Effector memory CD4-positive, alpha-beta T cell (primary cell): ENCODE measurements around the gene ZNF365.
"Not testable (repeated sequence)": the region's sequence is repeated elsewhere in the genome, so short reads cannot be mapped to it uniquely, and the experiment has no call there.

ENCODE experiments used
- DNase-seq, 3 donors: peaks; one replicate each; pipeline ENCODE4 v3.0.0-alpha.2; 2020
- H3K27ac ChIP-seq: 2 replicates; pipeline ENCODE4 v1.7.0; 2013; ENCODE audit warnings: mild to moderate bottlenecking, low read length, moderate library complexity; ENCODE audit not compliant: insufficient read depth, poor library complexity, severe bottlenecking
- H3K27me3 ChIP-seq: replicated peaks from 2 replicates; pipeline ENCODE4 v1.7.0; 2013; ENCODE audit warnings: mild to moderate bottlenecking, low read length; ENCODE audit not compliant: insufficient read depth, control insufficient read depth, poor library complexity, severe bottlenecking
- H3K36me3 ChIP-seq: 2 replicates; pipeline ENCODE4 v1.7.0; 2013; ENCODE audit warnings: mild to moderate bottlenecking, low read length, moderate library complexity; ENCODE audit not compliant: control insufficient read depth, insufficient read depth
- H3K4me1 ChIP-seq: 2 replicates; pipeline ENCODE4 v1.7.0; 2013; ENCODE audit warnings: low read length, mild to moderate bottlenecking; ENCODE audit not compliant: control insufficient read depth, insufficient read depth, poor library complexity, severe bottlenecking
- H3K4me3 ChIP-seq: 2 replicates; pipeline ENCODE4 v1.7.0; 2013; ENCODE audit warnings: low read length, low read depth, mild to moderate bottlenecking; ENCODE audit not compliant: insufficient read depth, poor library complexity, severe bottlenecking
- H3K9me3 ChIP-seq: 2 replicates; pipeline ENCODE4 v1.7.0; 2013; ENCODE audit warnings: mild to moderate bottlenecking, low read length, moderate library complexity; ENCODE audit not compliant: control insufficient read depth

The ZNF365 gene

DNA sequence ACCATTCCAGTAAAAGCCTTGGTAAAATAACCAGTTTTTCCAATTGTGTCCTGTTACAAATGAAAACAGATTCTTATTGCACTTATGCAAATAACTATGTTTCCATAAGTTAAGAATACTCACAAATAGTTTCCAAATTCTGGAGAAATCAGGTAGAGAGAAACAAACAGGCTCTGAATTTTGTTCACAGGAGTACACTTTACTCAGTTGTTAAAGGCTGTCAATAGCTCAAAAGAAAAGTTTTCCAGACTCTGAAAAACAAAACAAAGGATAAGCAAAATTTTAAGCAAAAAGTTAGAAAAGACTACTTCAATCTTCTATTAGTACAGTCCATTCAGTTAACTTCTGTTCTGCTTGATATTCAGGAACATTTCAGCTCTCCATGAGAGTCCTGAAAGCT, 32.8 kb upstream of the ZNF365 start:
- no peaks in the 10 kb centered on the region for H3K27me3 ChIP-seq
- no peaks in the 10 kb centered on the region for H3K4me1 ChIP-seq
- no peaks in the 10 kb centered on the region for H3K36me3 ChIP-seq
- H3K9me3 ChIP-seq, result peaks cover 5% of the 10 kb centered on the region
- no peak overlapping the region for H3K4me3 ChIP-seq
- no peak overlapping the region for H3K27ac ChIP-seq
- no peak for DNase-seq

DNA sequence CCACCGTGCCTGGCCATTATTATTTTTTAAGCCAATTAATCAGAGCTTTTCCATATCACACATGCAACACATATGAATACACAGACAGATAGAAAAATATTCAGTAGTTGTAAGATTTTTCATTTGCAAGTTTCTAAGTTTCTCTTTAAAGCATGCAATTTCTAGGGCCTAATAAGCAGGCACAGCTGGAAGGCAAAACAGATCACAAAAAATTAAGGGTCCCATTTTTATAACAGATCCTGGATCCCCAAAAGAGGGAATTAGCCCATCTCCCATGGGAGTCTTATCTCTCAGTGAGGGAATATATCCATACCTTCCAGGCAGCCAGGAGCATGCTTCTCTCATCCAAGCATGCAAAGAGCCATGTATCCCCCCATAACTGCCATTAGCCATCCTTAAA, 31.2 kb upstream of the ZNF365 start:
- Histone ChIP-seq H3K9me3 (peaks cover 5% of the 10 kb centered on the region), H3K27ac (no peak overlapping the region)
- no peak for DNase-seq

DNA sequence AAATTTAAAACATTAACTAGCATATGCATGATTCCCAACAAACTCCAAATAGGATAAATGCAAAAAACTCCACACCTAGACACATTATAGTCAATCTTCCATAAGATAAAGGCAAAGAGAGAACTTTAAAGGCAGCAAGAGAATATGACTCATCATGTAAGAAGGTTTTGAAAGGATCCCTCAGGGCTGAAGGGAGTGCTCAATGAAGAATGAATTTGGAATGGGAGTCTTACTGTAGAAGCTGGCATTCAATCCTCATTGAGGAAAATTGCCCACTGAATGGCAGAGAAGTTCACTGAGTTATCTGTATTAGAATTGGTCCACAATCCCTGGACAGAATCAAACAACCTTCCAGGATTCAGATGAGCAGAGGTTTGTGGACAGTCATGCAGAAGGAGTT, 26.1 kb upstream of the ZNF365 start:
- no peak for DNase-seq
- peaks cover 3% of the 10 kb centered on the region for H3K9me3 ChIP-seq
- no peaks in the 10 kb centered on the region for H3K27me3 ChIP-seq
- no peak overlapping the region for H3K27ac ChIP-seq
- no peaks in the 10 kb centered on the region for H3K36me3 ChIP-seq
- H3K4me1 ChIP-seq, result no peaks in the 10 kb centered on the region
- no peak overlapping the region for H3K4me3 ChIP-seq

More for the DNA sequence above, 31.2 kb upstream of the ZNF365 start:
- no peaks in the 10 kb centered on the region for H3K27me3 ChIP-seq
- no peak overlapping the region for H3K4me3 ChIP-seq
- no peaks in the 10 kb centered on the region for H3K36me3 ChIP-seq
- H3K4me1 ChIP-seq, result no peaks in the 10 kb centered on the region

DNA sequence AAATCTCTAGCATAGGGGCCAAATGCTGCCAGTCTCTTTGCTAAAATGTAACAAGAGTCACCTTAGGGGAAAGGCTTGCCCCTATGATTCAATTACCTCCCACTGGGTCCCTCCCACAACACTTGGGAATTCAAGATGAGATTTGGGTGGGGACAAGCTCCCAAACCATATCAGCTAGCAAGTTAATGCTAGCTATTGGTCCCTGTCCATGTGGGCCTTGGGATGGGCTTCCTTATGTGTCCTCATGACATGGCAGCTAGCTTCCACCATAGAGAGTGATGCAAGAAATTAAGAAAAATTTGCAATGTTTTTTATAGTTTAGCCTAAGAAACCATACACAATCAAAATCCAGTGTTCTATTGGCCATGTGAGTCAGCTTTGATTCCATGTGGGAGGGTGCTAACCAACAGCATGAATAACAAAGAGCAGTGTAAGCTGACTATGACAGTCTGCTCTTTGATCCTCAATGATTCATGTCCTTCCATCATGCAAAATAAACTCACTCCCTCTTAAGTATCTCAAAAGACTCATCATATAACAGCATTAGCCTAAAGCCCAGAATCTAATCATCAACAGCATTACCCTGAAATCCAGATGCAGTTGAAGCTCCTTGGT, 21.7 kb upstream of the ZNF365 start:
- DNase-seq, result no peak
- H3K27ac ChIP-seq, result no peak overlapping the region
- no peaks in the 10 kb centered on the region for H3K9me3 ChIP-seq
- no peaks in the 10 kb centered on the region for H3K27me3 ChIP-seq
- no peaks in the 10 kb centered on the region for H3K4me1 ChIP-seq
- H3K4me3 ChIP-seq, result no peak overlapping the region
- H3K36me3 ChIP-seq, result no peaks in the 10 kb centered on the region

DNA sequence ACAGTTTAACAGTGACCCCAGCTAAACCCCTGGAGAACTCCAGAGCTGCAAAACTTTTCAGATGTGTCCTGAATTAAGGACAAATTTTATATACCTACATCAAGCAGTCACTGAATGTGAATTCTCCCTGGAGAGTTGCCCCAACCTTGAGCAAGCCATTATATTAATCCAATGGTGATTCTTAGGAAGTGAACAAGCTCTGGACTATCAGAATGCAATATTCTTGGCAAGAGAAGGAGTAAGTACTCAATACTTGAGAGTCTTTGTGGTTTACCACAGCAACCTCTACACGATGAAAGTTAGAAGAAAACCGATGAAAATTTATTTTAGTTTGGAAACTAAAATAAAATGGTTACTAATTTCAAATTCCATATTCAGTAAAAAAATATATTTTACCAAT, 19.3 kb upstream of the ZNF365 start:
- H3K27ac ChIP-seq, result no peak overlapping the region
- no peaks in the 10 kb centered on the region for H3K9me3 ChIP-seq
- no peaks in the 10 kb centered on the region for H3K27me3 ChIP-seq
- DNase-seq, result no peak
- H3K4me3 ChIP-seq, result no peak overlapping the region
- no peaks in the 10 kb centered on the region for H3K36me3 ChIP-seq
- H3K4me1 ChIP-seq, result no peaks in the 10 kb centered on the region

DNA sequence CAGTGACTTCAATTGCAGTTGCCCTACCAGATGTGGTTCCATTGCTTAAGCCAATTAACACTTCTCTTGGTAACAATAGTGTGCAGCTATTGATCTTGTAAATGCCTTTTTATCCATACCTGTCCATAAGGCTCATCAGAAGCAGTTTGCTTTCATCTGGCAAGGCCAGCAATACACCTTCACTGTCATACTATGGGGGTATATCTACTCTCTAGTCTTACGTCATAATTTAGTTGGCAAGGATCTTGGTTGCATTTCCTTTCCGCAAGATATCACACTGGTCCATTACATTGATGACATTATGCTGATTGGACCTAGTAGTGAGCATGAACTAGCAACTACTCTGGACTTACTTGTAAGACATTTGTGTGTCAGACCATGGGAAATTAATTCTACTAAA, 17.7 kb upstream of the ZNF365 start:
- no peaks in the 10 kb centered on the region for H3K4me1 ChIP-seq
- no peak for DNase-seq
- no peak overlapping the region for H3K27ac ChIP-seq
- H3K9me3 ChIP-seq, result no peaks in the 10 kb centered on the region
- H3K36me3 ChIP-seq, result no peaks in the 10 kb centered on the region
- no peaks in the 10 kb centered on the region for H3K27me3 ChIP-seq
- H3K4me3 ChIP-seq, result no peak overlapping the region

DNA sequence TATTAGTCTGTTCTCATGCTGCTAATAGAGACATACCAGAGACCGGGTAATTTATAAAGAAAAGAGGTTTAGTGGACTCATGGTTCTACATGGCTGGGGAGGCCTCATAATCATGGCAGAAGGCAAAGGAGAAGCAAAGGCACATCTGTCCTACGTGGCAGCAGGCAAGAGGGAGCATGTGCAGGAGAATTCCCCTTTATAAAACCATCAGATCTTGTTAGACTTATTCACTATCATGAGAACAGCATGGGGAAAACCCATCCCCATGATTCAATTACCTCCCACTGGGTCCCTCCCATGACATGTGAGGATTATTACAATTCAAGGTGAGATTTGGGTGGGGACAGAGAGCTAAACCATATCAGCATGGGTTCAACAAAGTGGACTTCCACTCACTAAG, 16.0 kb upstream of the ZNF365 start:
- not testable (repeated sequence) for H3K4me1 ChIP-seq, H3K36me3 ChIP-seq, DNase-seq, H3K9me3 ChIP-seq, H3K4me3 ChIP-seq, H3K27me3 ChIP-seq, H3K27ac ChIP-seq

DNA sequence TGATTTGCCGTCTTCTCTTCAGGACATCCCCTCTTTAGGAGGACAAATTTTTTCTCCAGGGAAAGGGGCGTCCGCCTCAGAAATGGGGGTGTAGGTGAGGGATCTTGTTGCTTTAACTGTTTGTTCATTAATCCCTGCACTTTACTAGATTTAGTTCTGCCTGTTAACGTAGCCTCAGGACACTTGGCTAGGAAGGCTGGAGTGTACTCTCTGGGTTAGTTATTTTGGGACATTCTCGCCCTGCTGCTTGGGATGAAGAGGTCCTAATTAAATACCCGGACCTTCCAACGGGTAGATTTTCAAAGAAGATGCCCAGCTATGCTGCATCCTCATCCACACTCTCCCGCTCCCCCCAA, 552 bp upstream of the ZNF365 start:
- H3K27me3 ChIP-seq, result no peaks in the 10 kb centered on the region
- H3K27ac ChIP-seq, result peak overlapping the region; percentile 35
- no peak for DNase-seq
- peak overlapping the region; percentile 68 for H3K4me3 ChIP-seq
- H3K9me3 ChIP-seq, result no peaks in the 10 kb centered on the region
- no peaks in the 10 kb centered on the region for H3K36me3 ChIP-seq
- peaks cover 4% of the 10 kb centered on the region for H3K4me1 ChIP-seq

DNA sequence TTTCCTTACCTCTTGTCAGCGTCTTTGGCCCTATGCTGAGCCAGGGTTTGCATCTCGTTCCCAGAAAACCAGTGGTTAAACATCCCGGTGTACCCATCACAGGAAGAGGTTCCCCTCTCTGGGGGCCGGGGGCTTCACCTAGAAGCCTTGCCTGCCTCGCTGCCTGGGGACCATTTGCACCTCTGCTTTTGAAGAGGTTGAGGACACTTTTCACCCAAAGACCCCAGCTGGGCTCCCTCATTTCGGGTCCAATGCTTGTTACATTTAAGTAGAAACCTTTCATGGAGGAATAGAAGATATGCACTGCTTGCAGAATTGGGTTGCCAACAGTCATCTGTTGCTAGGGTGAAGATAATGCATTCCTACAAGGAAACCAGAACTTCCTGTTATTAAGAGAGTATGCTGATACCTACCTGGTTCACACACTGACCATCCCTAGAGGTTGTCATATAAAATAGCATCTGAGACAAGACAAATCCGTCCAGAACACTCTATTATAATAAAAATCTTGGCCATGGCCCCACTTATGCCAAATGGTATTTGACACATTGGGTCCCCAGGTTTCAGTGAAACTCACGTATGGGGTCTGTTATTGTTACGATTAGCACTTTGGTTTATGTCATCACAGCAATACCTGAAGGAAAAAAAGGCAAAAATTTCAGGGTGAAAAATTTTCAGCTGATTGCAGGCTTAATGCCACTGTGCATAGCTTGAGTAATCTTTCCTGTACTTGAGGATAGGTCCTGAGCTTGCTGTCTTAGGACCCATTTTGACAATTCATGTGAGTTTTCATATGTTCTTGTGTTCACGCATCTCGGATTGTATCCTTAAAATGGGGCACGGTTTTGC, 917 bp downstream of the ZNF365 start:
- Histone ChIP-seq H3K4me1 (peaks cover 4% of the 10 kb centered on the region), H3K4me3 (peak overlapping the region; percentile 68), H3K36me3 (no peaks in the 10 kb centered on the region), H3K9me3 (no peaks in the 10 kb centered on the region), H3K27me3 (no peaks in the 10 kb centered on the region), H3K27ac (peak overlapping the region; percentile 44)
- no peak for DNase-seq
